Hepatocyte (in vitro differentiated cells): Measurements from ENCODE around the gene HTR4. TPM values are rescaled to one million over a fixed set of nuclear protein-coding genes. Genes with fewer than 3 reads are reported as not detected.
A peak's percentile ranks its signal among the peaks of the same experiment; 100 is the strongest.

Experiments used
- DNase-seq: peaks from one replicate; pipeline ENCODE4 v3.0.0-alpha.2; 2016; ENCODE audit warnings: low spot score
- H2AFZ ChIP-seq: fragments of 200-600 bp; sonication (generic); 2 replicates; pipeline ENCODE4 v1.6.0; 2016; ENCODE audit warnings: antibody characterized with exemption, mild to moderate bottlenecking
- H3K27ac ChIP-seq: fragments of 200-600 bp; sonication (generic); 2 replicates; pipeline ENCODE4 v1.5.1; 2016; ENCODE audit warnings: mild to moderate bottlenecking
- H3K27me3 ChIP-seq: fragments of 200-600 bp; sonication (generic); 2 replicates; pipeline ENCODE4 v1.6.1; 2016
- H3K36me3 ChIP-seq: fragments of 200-600 bp; sonication (generic); replicated peaks from 2 replicates; pipeline ENCODE4 v1.5.1; 2016; ENCODE audit warnings: low read depth; ENCODE audit not compliant: insufficient read depth
- H3K4me1 ChIP-seq: fragments of 200-600 bp; sonication (generic); 2 replicates; pipeline ENCODE4 v1.5.1; 2016; ENCODE audit warnings: mild to moderate bottlenecking, moderate library complexity; ENCODE audit not compliant: insufficient read depth
- H3K4me2 ChIP-seq: fragments of 200-600 bp; sonication (generic); 2 replicates; pipeline ENCODE4 v1.6.0; 2016
- H3K4me3 ChIP-seq: fragments of 200-600 bp; sonication (generic); 2 replicates; pipeline ENCODE4 v1.5.1; 2016; ENCODE audit warnings: mild to moderate bottlenecking
- H3K79me2 ChIP-seq: fragments of 200-600 bp; sonication (generic); 2 replicates; pipeline ENCODE4 v1.6.0; 2017; ENCODE audit warnings: mild to moderate bottlenecking
- H3K9me2 ChIP-seq: fragments of 200-600 bp; sonication (generic); replicated peaks from 2 replicates; pipeline ENCODE4 v1.6.0; 2017; ENCODE audit warnings: mild to moderate bottlenecking; ENCODE audit not compliant: insufficient read depth
- H3K9me3 ChIP-seq: fragments of 200-600 bp; sonication (generic); 2 replicates; pipeline ENCODE4 v1.5.1; 2016; ENCODE audit warnings: low read depth, mild to moderate bottlenecking
- H4K20me1 ChIP-seq: fragments of 200-600 bp; sonication (generic); 2 replicates; pipeline ENCODE4 v1.6.0; 2016; ENCODE audit warnings: mild to moderate bottlenecking; ENCODE audit not compliant: insufficient read depth, poor library complexity, severe bottlenecking
- CTCF ChIP-seq: fragments of 200-600 bp; sonication (generic); IDR thresholded peaks from 2 replicates; pipeline ENCODE4 v1.5.1; 2016; ENCODE audit warnings: antibody characterized with exemption, mild to moderate bottlenecking; ENCODE audit not compliant: poor library complexity
- EZH2 ChIP-seq: fragments of 200-600 bp; sonication (generic); IDR thresholded peaks from 2 replicates; pipeline ENCODE4 v1.6.1; 2016; ENCODE audit warnings: antibody characterized with exemption, mild to moderate bottlenecking, borderline replicate concordance
- EZH2phosphoT487 ChIP-seq: fragments of 200-600 bp; sonication (generic); IDR thresholded peaks from one replicate; pipeline ENCODE4 v1.6.1; 2018; ENCODE audit warnings: antibody characterized with exemption, mild to moderate bottlenecking, low read depth, moderate library complexity; ENCODE audit not compliant: unreplicated experiment, severe bottlenecking
- WGBS: methylation state at CpG from one replicate; pipeline ENCODE4 v1.1.6; 2016; ENCODE audit warnings: low lambda C conversion rate; ENCODE audit errors: missing lambda C conversion rate; 5-methylcytosine and 5-hydroxymethylcytosine counted together
- polyA plus RNA-seq: library from polyadenylated mRNA; unstranded; fragments of >200 nt; fragmentation: Nextera tagmentation; extraction: Ambion mirVana; gene quantifications from 2 replicates; pipeline ENCODE4 v1.2.1, GENCODE V29; 2016
- total RNA-seq: library from RNA; depleted of rRNA; stranded (reverse); fragments of >200 nt; gene quantifications from 2 replicates; pipeline ENCODE4 v1.2.3, GENCODE V29; 2014

HTR4 gene, protein sequence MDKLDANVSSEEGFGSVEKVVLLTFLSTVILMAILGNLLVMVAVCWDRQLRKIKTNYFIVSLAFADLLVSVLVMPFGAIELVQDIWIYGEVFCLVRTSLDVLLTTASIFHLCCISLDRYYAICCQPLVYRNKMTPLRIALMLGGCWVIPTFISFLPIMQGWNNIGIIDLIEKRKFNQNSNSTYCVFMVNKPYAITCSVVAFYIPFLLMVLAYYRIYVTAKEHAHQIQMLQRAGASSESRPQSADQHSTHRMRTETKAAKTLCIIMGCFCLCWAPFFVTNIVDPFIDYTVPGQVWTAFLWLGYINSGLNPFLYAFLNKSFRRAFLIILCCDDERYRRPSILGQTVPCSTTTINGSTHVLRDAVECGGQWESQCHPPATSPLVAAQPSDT
- total RNA-seq (2.0 and 2.3 TPM in 2 replicates), polyA plus RNA-seq (0.17 and 0.29 TPM in 2 replicates)

DNA sequence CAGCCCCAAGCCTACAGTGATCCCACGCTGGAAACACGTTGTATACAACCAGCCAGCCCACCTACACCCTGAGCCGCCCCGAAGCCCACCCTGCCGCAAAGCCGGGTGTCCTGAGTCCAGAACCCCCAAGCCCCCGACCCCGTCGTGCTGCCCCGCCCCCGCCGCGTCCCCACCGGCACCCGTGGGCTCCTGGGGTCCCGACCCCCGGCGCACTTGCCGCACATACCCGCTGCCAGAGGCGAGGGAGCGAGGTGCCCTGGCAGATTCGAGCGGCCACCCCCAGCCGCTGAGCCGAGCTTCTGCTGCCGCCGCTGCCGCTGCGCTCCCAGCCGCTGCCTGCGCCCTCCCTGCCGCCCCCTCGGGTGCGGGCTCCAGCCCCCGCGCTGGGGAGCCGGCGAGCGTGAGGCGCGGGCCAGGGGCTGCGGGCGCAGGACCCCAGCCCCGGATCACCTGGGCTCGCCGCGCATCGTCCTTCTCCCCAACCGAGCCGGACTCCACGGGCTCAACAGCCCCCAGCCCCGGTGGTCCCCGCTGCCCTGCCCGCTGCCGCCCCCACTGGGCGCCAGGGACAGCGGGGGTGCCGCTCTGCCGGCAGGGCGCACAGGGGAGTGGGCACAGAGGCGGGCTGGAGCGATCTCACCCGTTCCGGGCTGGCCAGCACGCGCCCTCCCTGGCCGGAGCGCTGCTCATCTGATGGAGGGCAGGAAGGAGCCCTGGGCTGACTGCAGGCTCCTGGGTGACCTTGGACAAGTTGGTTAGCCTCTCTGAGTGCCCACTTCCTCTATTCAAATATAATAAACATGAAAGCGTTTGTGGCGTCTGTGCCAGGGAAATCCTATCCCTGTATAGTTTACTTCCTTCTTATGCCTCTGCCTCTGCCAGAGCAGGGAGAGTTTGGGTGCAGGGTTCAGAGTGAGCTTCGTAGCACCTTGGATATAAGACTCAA, at the start of gene HTR4:
Gene HTR4, minus strand, starts transcription at position 692 of the 946 bp plus-strand sequence. CDS start 17,513 bp downstream, outside the sequence.
- Histone ChIP-seq H3K27me3 (peaks cover 47% of the 10 kb centered on the region), H3K9me2 (no peaks in the 10 kb centered on the region), H3K4me3 (peak within 1 kb of the TSS; percentile 29), H3K4me1 (peaks cover 2% of the 10 kb centered on the region), H3K36me3 (no peaks in the 10 kb centered on the region), H3K79me2 (no peaks in the 10 kb centered on the region), H3K4me2 (peak within 1 kb of the TSS; percentile 93), H2AFZ (peak within 1 kb of the TSS; percentile 45), H3K27ac (no peak within 1 kb of the TSS), H4K20me1 (no peaks in the 10 kb centered on the region), H3K9me3 (no peaks in the 10 kb centered on the region)
- WGBS: 7% methylated on average over 37 of the region's 72 CpGs
- TF ChIP-seq EZH2 (peak; percentile 62), EZH2phosphoT487 (no peak)
- peak; percentile 23 for DNase-seq

GRCh38 chr5:148702019-148702596, 47.8 kb upstream of the HTR4 start:
- no peaks in the 10 kb centered on the region for H3K27me3 ChIP-seq
- H3K9me3 ChIP-seq: no peaks in the 10 kb centered on the region
- no peaks in the 10 kb centered on the region for H4K20me1 ChIP-seq
- H3K4me2 ChIP-seq: no peak overlapping the region
- H2AFZ ChIP-seq: no peak overlapping the region
- H3K79me2 ChIP-seq: no peaks in the 10 kb centered on the region
- no peaks in the 10 kb centered on the region for H3K9me2 ChIP-seq
- TF ChIP-seq EZH2 (no peak), EZH2phosphoT487 (no peak), CTCF (no peak)
- H3K4me3 ChIP-seq: no peak overlapping the region
- DNase-seq: no peak
- H3K27ac ChIP-seq: no peak overlapping the region
- H3K4me1 ChIP-seq: no peaks in the 10 kb centered on the region
- no peaks in the 10 kb centered on the region for H3K36me3 ChIP-seq

DNA sequence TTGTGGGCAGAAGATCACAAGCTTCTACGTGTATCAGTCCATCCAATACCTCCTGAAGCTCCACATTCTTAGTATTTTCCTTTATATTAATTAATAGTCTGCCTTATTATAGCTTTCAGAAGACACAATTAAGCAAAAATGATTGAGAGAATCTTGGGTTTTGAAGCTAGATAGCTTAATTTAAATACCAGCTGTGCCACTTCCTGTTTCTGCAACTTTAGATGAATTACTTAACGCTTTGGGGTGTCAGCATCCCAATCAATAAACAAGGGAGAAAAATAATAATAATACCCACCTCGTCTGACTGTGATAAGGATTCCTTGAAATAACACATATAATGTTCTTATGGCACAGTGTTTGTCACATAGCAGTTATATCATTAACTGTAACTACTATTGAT, 44.7 kb upstream of the HTR4 start:
- H3K27me3 ChIP-seq: no peaks in the 10 kb centered on the region
- no peak overlapping the region for H2AFZ ChIP-seq
- 89% methylated on average over 3 of the region's 3 CpGs for WGBS
- H3K36me3 ChIP-seq: no peaks in the 10 kb centered on the region
- TF ChIP-seq EZH2phosphoT487 (no peak), CTCF (no peak), EZH2 (no peak)
- no peak for DNase-seq
- H3K4me2 ChIP-seq: no peak overlapping the region
- peak overlapping the region; percentile 33 for H3K27ac ChIP-seq
- no peaks in the 10 kb centered on the region for H3K9me3 ChIP-seq
- no peaks in the 10 kb centered on the region for H4K20me1 ChIP-seq
- H3K9me2 ChIP-seq: no peaks in the 10 kb centered on the region
- no peak overlapping the region for H3K4me3 ChIP-seq
- H3K4me1 ChIP-seq: no peaks in the 10 kb centered on the region
- no peaks in the 10 kb centered on the region for H3K79me2 ChIP-seq
